T follicular helper cell (primary cell): ENCODE measurements around the gene CDS2.
"Not testable (repeated sequence)": the region's sequence is repeated elsewhere in the genome, so short reads cannot be mapped to it uniquely, and the experiment has no call there.

Experiments
- DNase-seq: peaks from one replicate; pipeline ENCODE4 v3.0.0-alpha.2; 2020; ENCODE audit warnings: low read depth
- total RNA-seq, 2 experiments: gene quantifications; one replicate each; lab custom pipeline; 2026; lab: John Stamatoyannopoulos, UW

Gene CDS2
- total RNA-seq, result 90.0 to 182 reads per million in 2 experiments

GRCh38 chr20:5126512-5127203, at the start of gene CDS2:
TSS of gene CDS2 (plus strand) at chr20:5127008. CDS start at chr20:5127093, 85 bp downstream.
- DNase-seq, result peak; percentile 100

GRCh38 chr20:5077761-5078387, 48.9 kb upstream of the CDS2 start:
- no peak for DNase-seq

GRCh38 chr20:5078399-5078958, 48.3 kb upstream of the CDS2 start:
- DNase-seq, result peak; percentile 37

- DNase-seq, result no peak
Measured at GRCh38 chr20:5080384-5080877, 46.4 kb upstream of the CDS2 start.

- no peak for DNase-seq
Measured at GRCh38 chr20:5085380-5085779, 41.4 kb upstream of the CDS2 start.

GRCh38 chr20:5088688-5089087, 38.1 kb upstream of the CDS2 start:
- no peak for DNase-seq

- DNase-seq, result no peak
Measured at GRCh38 chr20:5090191-5090590, 36.6 kb upstream of the CDS2 start.

- DNase-seq, result no peak
Measured at GRCh38 chr20:5091902-5092301, 34.9 kb upstream of the CDS2 start.

GRCh38 chr20:5092765-5093339, 34.0 kb upstream of the CDS2 start:
- DNase-seq, result no peak

- DNase-seq, result no peak
Measured at GRCh38 chr20:5095454-5095853, 31.4 kb upstream of the CDS2 start.

- no peak for DNase-seq
Measured at GRCh38 chr20:5095931-5096330, 30.9 kb upstream of the CDS2 start.

GRCh38 chr20:5096463-5096862, 30.3 kb upstream of the CDS2 start:
- no peak for DNase-seq

- not testable (repeated sequence) for DNase-seq
Measured at GRCh38 chr20:5099009-5099408, 27.8 kb upstream of the CDS2 start.

- not testable (repeated sequence) for DNase-seq
Measured at GRCh38 chr20:5099909-5100308, 26.9 kb upstream of the CDS2 start.

GRCh38 chr20:5100684-5101347, 26.0 kb upstream of the CDS2 start:
- DNase-seq, result peak; percentile 64

GRCh38 chr20:5104479-5104878, 22.3 kb upstream of the CDS2 start:
- no peak for DNase-seq

- no peak for DNase-seq
Measured at GRCh38 chr20:5109276-5109675, 17.5 kb upstream of the CDS2 start.

- DNase-seq, result no peak
Measured at GRCh38 chr20:5113615-5113986, 13.2 kb upstream of the CDS2 start.

- DNase-seq, result no peak
Measured at GRCh38 chr20:5114403-5114802, 12.4 kb upstream of the CDS2 start.

- no peak for DNase-seq
Measured at GRCh38 chr20:5116875-5117274, 9.9 kb upstream of the CDS2 start.

- DNase-seq, result no peak
Measured at GRCh38 chr20:5118220-5119142, 8.3 kb upstream of the CDS2 start.
